ENCODE measurements around the gene AK3. TPM values are rescaled to one million over a fixed set of nuclear protein-coding genes. Genes with fewer than 3 reads are reported as not detected.
"Not testable (repeated sequence)": the region's sequence is repeated elsewhere in the genome, so short reads cannot be mapped to it uniquely, and the experiment has no call there.

Gene AK3
- 42.1 TPM for polyA plus RNA-seq (ENCODE audit: insufficient read length)

GRCh38 chr9:4740638-4741364 lies at the start of gene AK3:
Gene AK3 (minus strand): TSS chr9:4741202. CDS start chr9:4741087, 115 bp downstream.
- DNase-seq (ENCODE audit: low read depth), result peak; percentile 39

- no peak for DNase-seq (ENCODE audit: low read depth)
These were observed 47.7 kb upstream of the AK3 start for GRCh38 chr9:4788703-4789102.

- no peak for DNase-seq (ENCODE audit: low read depth)
These were observed 46.9 kb upstream of the AK3 start for GRCh38 chr9:4787876-4788275.

- no peak for DNase-seq (ENCODE audit: low read depth)
These were observed 45.6 kb upstream of the AK3 start for GRCh38 chr9:4786599-4786998.

GRCh38 chr9:4784403-4784802 lies 43.4 kb upstream of the AK3 start:
- DNase-seq (ENCODE audit: low read depth), result no peak

- not testable (repeated sequence) for DNase-seq (ENCODE audit: low read depth)
These were observed 42.2 kb upstream of the AK3 start for GRCh38 chr9:4783191-4783590.

- DNase-seq (ENCODE audit: low read depth), result no peak
These were observed 40.4 kb upstream of the AK3 start for GRCh38 chr9:4781408-4781807.

- no peak for DNase-seq (ENCODE audit: low read depth)
These were observed 39.6 kb upstream of the AK3 start for GRCh38 chr9:4780651-4781050.

GRCh38 chr9:4774958-4775357 lies 34.0 kb upstream of the AK3 start:
- not testable (repeated sequence) for DNase-seq (ENCODE audit: low read depth)

- no peak for DNase-seq (ENCODE audit: low read depth)
These were observed 33.2 kb upstream of the AK3 start for GRCh38 chr9:4774209-4774608.

- DNase-seq (ENCODE audit: low read depth), result no peak
These were observed 30.8 kb upstream of the AK3 start for GRCh38 chr9:4771788-4772187.

- DNase-seq (ENCODE audit: low read depth), result no peak
These were observed 28.5 kb upstream of the AK3 start for GRCh38 chr9:4769321-4770080.

GRCh38 chr9:4768681-4769080 lies 27.7 kb upstream of the AK3 start:
- DNase-seq (ENCODE audit: low read depth), result no peak

GRCh38 chr9:4764033-4764432 lies 23.0 kb upstream of the AK3 start:
- no peak for DNase-seq (ENCODE audit: low read depth)

- DNase-seq (ENCODE audit: low read depth), result no peak
These were observed 22.0 kb upstream of the AK3 start for GRCh38 chr9:4762886-4763541.

- DNase-seq (ENCODE audit: low read depth), result peak; percentile 56
These were observed 21.3 kb upstream of the AK3 start for GRCh38 chr9:4762108-4762885.

GRCh38 chr9:4760122-4760521 lies 19.1 kb upstream of the AK3 start:
- no peak for DNase-seq (ENCODE audit: low read depth)

GRCh38 chr9:4756420-4756819 lies 15.4 kb upstream of the AK3 start:
- DNase-seq (ENCODE audit: low read depth), result no peak

GRCh38 chr9:4755026-4755609 lies 14.1 kb upstream of the AK3 start:
- no peak for DNase-seq (ENCODE audit: low read depth)

- DNase-seq (ENCODE audit: low read depth), result not testable (repeated sequence)
These were observed 13.5 kb upstream of the AK3 start for GRCh38 chr9:4754530-4754929.

GRCh38 chr9:4750023-4750673 lies 9.1 kb upstream of the AK3 start:
- DNase-seq (ENCODE audit: low read depth), result no peak

All from forelimb muscle (tissue), 1 donor.